Central memory CD8-positive, alpha-beta T cell (primary cell): ENCODE results near the gene UCMA.
"Not testable (repeated sequence)": the region's sequence is repeated elsewhere in the genome, so short reads cannot be mapped to it uniquely, and the experiment has no call there.

Experiments
- ATAC-seq: fragments of 150-1000 bp; cut with Tn5 transposase; replicated peaks from 2 replicates; pipeline ENCODE4 v1.10.0; 2022; ENCODE audit warnings: mild to moderate bottlenecking, moderate FRiP score, moderate number of reproducible peaks; ENCODE audit not compliant: poor library complexity, severe bottlenecking; ENCODE audit errors: extremely low read depth
- DNase-seq, 2 donors: peaks; one replicate each; pipeline ENCODE4 v3.0.0; 2021; ENCODE audit warnings: low spot score in 2 of 2
- H3K27ac Mint-ChIP-seq: one replicate; pipeline ENCODE4 v1.8.0; 2022; ENCODE audit warnings: low read depth, mild to moderate bottlenecking, moderate library complexity, mixed read lengths
- H3K27me3 Mint-ChIP-seq: one replicate; pipeline ENCODE4 v1.8.0; 2022; ENCODE audit warnings: mixed read lengths
- H3K36me3 Mint-ChIP-seq: one replicate; pipeline ENCODE4 v1.8.0; 2022; ENCODE audit warnings: mild to moderate bottlenecking, moderate library complexity, mixed read lengths; ENCODE audit not compliant: insufficient read depth
- H3K4me1 Mint-ChIP-seq: one replicate; pipeline ENCODE4 v1.8.0; 2022; ENCODE audit warnings: mixed read lengths
- H3K4me3 Mint-ChIP-seq: one replicate; pipeline ENCODE4 v1.8.0; 2022; ENCODE audit warnings: mild to moderate bottlenecking, moderate library complexity, mixed read lengths
- H3K9me3 Mint-ChIP-seq: one replicate; pipeline ENCODE4 v1.8.0; 2022; ENCODE audit warnings: mixed read lengths

Gene UCMA

GRCh38 chr10:13253726-13254125 is 19.6 kb upstream of the UCMA start:
- Mint-ChIP-seq H3K4me1 (no peaks in the 10 kb centered on the region), H3K36me3 (no peaks in the 10 kb centered on the region), H3K9me3 (no peaks in the 10 kb centered on the region), H3K27me3 (peaks cover 21% of the 10 kb centered on the region), H3K4me3 (no peak overlapping the region), H3K27ac (no peak overlapping the region)
- no peak for ATAC-seq
- DNase-seq = no peak

GRCh38 chr10:13247784-13248183 is 13.6 kb upstream of the UCMA start:
- Mint-ChIP-seq H3K4me1 (no peaks in the 10 kb centered on the region), H3K4me3 (no peak overlapping the region), H3K36me3 (no peaks in the 10 kb centered on the region), H3K27ac (no peak overlapping the region), H3K27me3 (peaks cover 3% of the 10 kb centered on the region), H3K9me3 (no peaks in the 10 kb centered on the region)
- DNase-seq (no peak), ATAC-seq (no peak)

GRCh38 chr10:13247246-13247645 is 13.1 kb upstream of the UCMA start:
- H3K4me3 Mint-ChIP-seq = no peak overlapping the region
- no peaks in the 10 kb centered on the region for H3K4me1 Mint-ChIP-seq
- ATAC-seq (no peak), DNase-seq (no peak)
- no peak overlapping the region for H3K27ac Mint-ChIP-seq
- H3K9me3 Mint-ChIP-seq = no peaks in the 10 kb centered on the region
- H3K27me3 Mint-ChIP-seq = no peaks in the 10 kb centered on the region
- no peaks in the 10 kb centered on the region for H3K36me3 Mint-ChIP-seq

- not testable (repeated sequence) for H3K36me3 Mint-ChIP-seq, ATAC-seq, H3K27me3 Mint-ChIP-seq
These were observed 8.1 kb upstream of the UCMA start for GRCh38 chr10:13242260-13242659.

GRCh38 chr10:13241613-13242012 is 7.4 kb upstream of the UCMA start:
- Mint-ChIP-seq H3K4me1 (no peaks in the 10 kb centered on the region), H3K27ac (no peak overlapping the region), H3K27me3 (no peaks in the 10 kb centered on the region), H3K4me3 (no peak overlapping the region), H3K36me3 (no peaks in the 10 kb centered on the region), H3K9me3 (no peaks in the 10 kb centered on the region)
- no peak for DNase-seq
- no peak for ATAC-seq

More at GRCh38 chr10:13242260-13242659, 8.1 kb upstream of the UCMA start:
- not testable (repeated sequence) for H3K4me1 Mint-ChIP-seq, H3K27ac Mint-ChIP-seq, DNase-seq, H3K4me3 Mint-ChIP-seq, H3K9me3 Mint-ChIP-seq

- no peaks in the 10 kb centered on the region for H3K9me3 Mint-ChIP-seq
- H3K4me3 Mint-ChIP-seq = no peak overlapping the region
- no peaks in the 10 kb centered on the region for H3K4me1 Mint-ChIP-seq
- no peaks in the 10 kb centered on the region for H3K36me3 Mint-ChIP-seq
- H3K27me3 Mint-ChIP-seq = no peaks in the 10 kb centered on the region
- ATAC-seq (no peak), DNase-seq (no peak)
- H3K27ac Mint-ChIP-seq = no peak overlapping the region
These were observed 5.7 kb upstream of the UCMA start for GRCh38 chr10:13239923-13240322.

- Mint-ChIP-seq H3K4me3 (no peak overlapping the region), H3K36me3 (no peaks in the 10 kb centered on the region), H3K9me3 (no peaks in the 10 kb centered on the region), H3K27ac (no peak overlapping the region), H3K4me1 (no peaks in the 10 kb centered on the region), H3K27me3 (peaks cover 13% of the 10 kb centered on the region)
- no peak for DNase-seq
- no peak for ATAC-seq
These were observed 4.3 kb upstream of the UCMA start for GRCh38 chr10:13238271-13239077.

GRCh38 chr10:13236638-13237037 is 2.5 kb upstream of the UCMA start:
- ATAC-seq (no peak), DNase-seq (no peak)
- Mint-ChIP-seq H3K4me3 (no peak overlapping the region), H3K4me1 (no peaks in the 10 kb centered on the region), H3K27ac (no peak overlapping the region), H3K9me3 (no peaks in the 10 kb centered on the region), H3K27me3 (peaks cover 19% of the 10 kb centered on the region), H3K36me3 (no peaks in the 10 kb centered on the region)

- H3K4me1 Mint-ChIP-seq, DNase-seq, H3K4me3 Mint-ChIP-seq, H3K36me3 Mint-ChIP-seq, H3K27ac Mint-ChIP-seq, ATAC-seq, H3K9me3 Mint-ChIP-seq: not testable (repeated sequence)
- peaks cover 27% of the 10 kb centered on the region for H3K27me3 Mint-ChIP-seq
These were observed 562 bp upstream of the UCMA start for GRCh38 chr10:13234736-13235135.

GRCh38 chr10:13233358-13233757 is 816 bp downstream of the UCMA start:
- Mint-ChIP-seq H3K4me1 (no peaks in the 10 kb centered on the region), H3K36me3 (peaks cover 2% of the 10 kb centered on the region), H3K27me3 (peaks cover 30% of the 10 kb centered on the region), H3K9me3 (no peaks in the 10 kb centered on the region), H3K27ac (no peak overlapping the region), H3K4me3 (no peak overlapping the region)
- DNase-seq (no peak), ATAC-seq (no peak)

- no peak overlapping the region for H3K4me3 Mint-ChIP-seq
- no peak overlapping the region for H3K27ac Mint-ChIP-seq
- peaks cover 2% of the 10 kb centered on the region for H3K36me3 Mint-ChIP-seq
- H3K9me3 Mint-ChIP-seq = no peaks in the 10 kb centered on the region
- no peaks in the 10 kb centered on the region for H3K4me1 Mint-ChIP-seq
- peaks cover 30% of the 10 kb centered on the region for H3K27me3 Mint-ChIP-seq
- DNase-seq = no peak
- ATAC-seq = no peak
These were observed 2.4 kb downstream of the UCMA start for GRCh38 chr10:13231808-13232207.

GRCh38 chr10:13231190-13231589 is 3.0 kb downstream of the UCMA start:
- Mint-ChIP-seq H3K27ac (no peak overlapping the region), H3K27me3 (peaks cover 30% of the 10 kb centered on the region), H3K4me3 (no peak overlapping the region), H3K4me1 (no peaks in the 10 kb centered on the region), H3K9me3 (no peaks in the 10 kb centered on the region), H3K36me3 (peaks cover 2% of the 10 kb centered on the region)
- ATAC-seq (no peak), DNase-seq (no peak)

- no peak for ATAC-seq
- DNase-seq = no peak
- Mint-ChIP-seq H3K36me3 (peaks cover 2% of the 10 kb centered on the region), H3K4me1 (no peaks in the 10 kb centered on the region), H3K27me3 (peaks cover 11% of the 10 kb centered on the region), H3K4me3 (no peak overlapping the region), H3K9me3 (no peaks in the 10 kb centered on the region), H3K27ac (no peak overlapping the region)
These were observed 7.1 kb downstream of the UCMA start for GRCh38 chr10:13227031-13227430.
